ENCODE measurements around the gene DCTPP1. TPM values are rescaled to one million over a fixed set of nuclear protein-coding genes. Genes with fewer than 3 reads are reported as not detected.
"Not testable (repeated sequence)": the region's sequence is repeated elsewhere in the genome, so short reads cannot be mapped to it uniquely, and the experiment has no call there.

Gene DCTPP1
- total RNA-seq, 1 donor: 13.8 TPM

DNA sequence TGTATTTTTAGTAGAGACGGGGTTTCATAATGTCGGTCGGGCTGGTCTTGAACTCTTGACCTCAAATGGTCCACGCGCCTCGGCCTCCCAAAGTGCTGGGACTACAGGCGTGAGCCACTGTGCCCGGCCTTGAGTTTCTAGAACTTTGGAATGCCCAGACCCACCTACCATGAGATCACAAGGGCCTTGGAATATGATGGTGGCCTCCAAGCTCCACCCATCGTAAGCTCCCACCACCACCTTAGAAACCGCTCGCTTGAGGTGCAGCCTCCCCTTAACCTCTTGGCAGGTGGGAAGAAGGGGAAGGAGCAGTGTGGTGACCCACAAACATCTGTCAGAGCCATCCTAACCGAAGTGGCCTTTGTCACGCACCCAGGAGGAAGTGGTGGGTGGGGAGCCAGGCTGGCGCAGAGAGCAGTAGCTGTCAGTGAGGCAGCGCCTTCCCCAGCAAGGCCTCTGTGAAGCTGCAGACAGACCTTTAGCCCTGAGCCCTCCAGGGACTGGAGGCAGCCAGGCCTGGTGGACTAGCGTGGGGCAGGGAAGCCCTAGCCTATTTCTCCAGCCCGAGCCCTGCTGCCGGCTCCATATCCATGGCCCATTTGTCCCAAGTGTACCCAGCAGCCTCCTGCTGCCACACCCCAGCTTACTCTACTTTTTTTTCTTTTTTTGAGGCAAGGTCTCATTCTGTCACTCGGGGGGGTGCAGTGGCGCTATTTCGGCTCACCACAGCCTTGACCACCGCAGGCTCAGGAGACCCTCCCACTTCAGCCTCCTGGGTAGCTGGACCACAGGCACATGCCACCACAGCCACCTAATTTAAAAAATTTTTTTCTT is 28.9 kb upstream of the DCTPP1 start:
- no peaks in the 10 kb centered on the region for H3K9me3 ChIP-seq (ENCODE audit: low read depth, low read length)
- no peak overlapping the region for H3K27ac ChIP-seq (ENCODE audit: low read depth, low read length)
- no peak overlapping the region for H3K4me2 ChIP-seq (ENCODE audit: insufficient read depth, low read length)
- no peaks in the 10 kb centered on the region for H3K36me3 ChIP-seq (ENCODE audit: insufficient read depth, low read length)
- H2AFZ ChIP-seq (ENCODE audit: low read length): no peak overlapping the region
- H4K20me1 ChIP-seq (ENCODE audit: insufficient read depth, low read length): no peaks in the 10 kb centered on the region
- no peaks in the 10 kb centered on the region for H3K4me1 ChIP-seq (ENCODE audit: insufficient read depth, low read length)
- H3K27me3 ChIP-seq (ENCODE audit: insufficient read depth, low read length): no peaks in the 10 kb centered on the region
- TF ChIP-seq, protein P1, sequence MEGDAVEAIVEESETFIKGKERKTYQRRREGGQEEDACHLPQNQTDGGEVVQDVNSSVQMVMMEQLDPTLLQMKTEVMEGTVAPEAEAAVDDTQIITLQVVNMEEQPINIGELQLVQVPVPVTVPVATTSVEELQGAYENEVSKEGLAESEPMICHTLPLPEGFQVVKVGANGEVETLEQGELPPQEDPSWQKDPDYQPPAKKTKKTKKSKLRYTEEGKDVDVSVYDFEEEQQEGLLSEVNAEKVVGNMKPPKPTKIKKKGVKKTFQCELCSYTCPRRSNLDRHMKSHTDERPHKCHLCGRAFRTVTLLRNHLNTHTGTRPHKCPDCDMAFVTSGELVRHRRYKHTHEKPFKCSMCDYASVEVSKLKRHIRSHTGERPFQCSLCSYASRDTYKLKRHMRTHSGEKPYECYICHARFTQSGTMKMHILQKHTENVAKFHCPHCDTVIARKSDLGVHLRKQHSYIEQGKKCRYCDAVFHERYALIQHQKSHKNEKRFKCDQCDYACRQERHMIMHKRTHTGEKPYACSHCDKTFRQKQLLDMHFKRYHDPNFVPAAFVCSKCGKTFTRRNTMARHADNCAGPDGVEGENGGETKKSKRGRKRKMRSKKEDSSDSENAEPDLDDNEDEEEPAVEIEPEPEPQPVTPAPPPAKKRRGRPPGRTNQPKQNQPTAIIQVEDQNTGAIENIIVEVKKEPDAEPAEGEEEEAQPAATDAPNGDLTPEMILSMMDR (IDR thresholded peaks at IDR 0.05; ENCODE audit: extremely low read depth, low read depth, low read length): no peak
- no peak for DNase-seq (ENCODE audit: insufficient read length, low spot score, missing footprints)
- no peak overlapping the region for H3K4me3 ChIP-seq (ENCODE audit: insufficient read depth, low read length)
- H3K79me2 ChIP-seq (ENCODE audit: insufficient read depth, low read length): no peaks in the 10 kb centered on the region

DNA sequence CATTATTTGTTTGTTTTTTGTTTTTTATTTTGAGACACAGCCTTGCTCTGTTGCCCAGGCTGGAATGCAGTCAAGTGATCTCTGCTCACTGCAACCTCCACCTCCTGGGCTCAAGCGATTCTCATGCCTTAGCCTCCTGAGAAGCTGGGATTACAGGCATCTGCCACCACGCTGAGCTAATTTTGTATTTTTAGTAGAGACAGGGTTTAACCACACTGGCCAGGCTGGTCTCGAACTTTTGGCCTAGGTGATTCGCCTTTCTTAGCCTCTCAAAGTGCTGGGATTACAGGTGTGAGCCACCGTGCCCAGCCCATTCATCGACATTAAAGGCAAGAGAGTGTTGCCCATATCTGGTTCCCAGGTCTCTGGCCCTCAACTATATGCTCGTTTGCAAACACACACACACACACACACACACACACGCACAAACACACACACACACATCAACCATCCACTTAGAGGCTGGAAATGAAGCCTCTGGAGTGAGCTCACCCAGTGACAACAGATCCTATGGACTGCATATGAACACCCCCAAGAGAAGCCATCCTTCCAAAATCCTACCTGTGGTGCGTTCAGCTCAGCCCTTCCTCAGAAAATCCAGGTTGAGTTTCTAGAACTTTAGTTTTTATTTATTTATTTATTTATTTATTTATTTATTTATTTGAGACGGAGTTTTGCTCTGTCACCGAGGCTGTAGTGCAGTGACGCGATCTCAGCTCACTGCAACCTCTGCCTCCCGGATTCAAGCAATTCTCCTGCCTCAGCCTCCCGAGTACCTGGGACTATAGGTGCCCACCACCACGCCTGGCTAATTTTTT is 28.1 kb upstream of the DCTPP1 start:
- TF ChIP-seq, protein P1 (IDR thresholded peaks at IDR 0.05; ENCODE audit: extremely low read depth, low read depth, low read length): no peak
- no peak for DNase-seq (ENCODE audit: insufficient read length, low spot score, missing footprints)
- no peaks in the 10 kb centered on the region for H3K9me3 ChIP-seq (ENCODE audit: low read depth, low read length)

DNA sequence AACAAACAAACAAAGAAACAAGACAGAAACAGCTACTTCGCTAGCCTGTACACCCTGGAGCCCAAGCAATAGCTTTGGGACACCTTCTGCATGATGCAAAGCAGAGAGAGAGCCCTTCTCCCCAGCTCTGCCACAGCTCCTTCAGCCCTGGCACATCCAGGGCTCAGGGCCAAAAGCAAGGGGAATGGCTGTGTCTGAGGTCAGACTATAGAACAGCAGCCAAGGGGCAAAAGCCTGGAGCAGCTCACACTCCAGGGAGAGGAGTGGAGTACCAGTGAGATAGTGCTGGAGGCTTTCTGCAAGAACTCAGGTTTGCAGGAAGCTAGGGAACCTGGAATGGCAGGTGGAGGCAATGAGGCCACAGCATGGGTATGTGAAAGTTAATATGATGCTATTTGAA is 27.4 kb upstream of the DCTPP1 start:
- Histone ChIP-seq H2AFZ (ENCODE audit: low read length) (no peak overlapping the region), H3K4me3 (ENCODE audit: insufficient read depth, low read length) (no peak overlapping the region), H3K4me1 (ENCODE audit: insufficient read depth, low read length) (no peaks in the 10 kb centered on the region), H3K27me3 (ENCODE audit: insufficient read depth, low read length) (no peaks in the 10 kb centered on the region), H4K20me1 (ENCODE audit: insufficient read depth, low read length) (no peaks in the 10 kb centered on the region), H3K27ac (ENCODE audit: low read depth, low read length) (no peak overlapping the region), H3K79me2 (ENCODE audit: insufficient read depth, low read length) (no peaks in the 10 kb centered on the region), H3K9me3 (ENCODE audit: low read depth, low read length) (no peaks in the 10 kb centered on the region), H3K4me2 (ENCODE audit: insufficient read depth, low read length) (no peak overlapping the region), H3K36me3 (ENCODE audit: insufficient read depth, low read length) (no peaks in the 10 kb centered on the region)
- no peak for DNase-seq (ENCODE audit: insufficient read length, low spot score, missing footprints)
- TF ChIP-seq, protein P1 (IDR thresholded peaks at IDR 0.05; ENCODE audit: extremely low read depth, low read depth, low read length): no peak

More for the DNA sequence above, 28.1 kb upstream of the DCTPP1 start:
- H3K36me3 ChIP-seq (ENCODE audit: insufficient read depth, low read length): no peaks in the 10 kb centered on the region
- no peaks in the 10 kb centered on the region for H3K79me2 ChIP-seq (ENCODE audit: insufficient read depth, low read length)
- H4K20me1 ChIP-seq (ENCODE audit: insufficient read depth, low read length): no peaks in the 10 kb centered on the region
- no peaks in the 10 kb centered on the region for H3K4me1 ChIP-seq (ENCODE audit: insufficient read depth, low read length)
- no peak overlapping the region for H3K27ac ChIP-seq (ENCODE audit: low read depth, low read length)
- H3K4me3 ChIP-seq (ENCODE audit: insufficient read depth, low read length): no peak overlapping the region
- no peak overlapping the region for H3K4me2 ChIP-seq (ENCODE audit: insufficient read depth, low read length)
- H3K27me3 ChIP-seq (ENCODE audit: insufficient read depth, low read length): no peaks in the 10 kb centered on the region
- no peak overlapping the region for H2AFZ ChIP-seq (ENCODE audit: low read length)

DNA sequence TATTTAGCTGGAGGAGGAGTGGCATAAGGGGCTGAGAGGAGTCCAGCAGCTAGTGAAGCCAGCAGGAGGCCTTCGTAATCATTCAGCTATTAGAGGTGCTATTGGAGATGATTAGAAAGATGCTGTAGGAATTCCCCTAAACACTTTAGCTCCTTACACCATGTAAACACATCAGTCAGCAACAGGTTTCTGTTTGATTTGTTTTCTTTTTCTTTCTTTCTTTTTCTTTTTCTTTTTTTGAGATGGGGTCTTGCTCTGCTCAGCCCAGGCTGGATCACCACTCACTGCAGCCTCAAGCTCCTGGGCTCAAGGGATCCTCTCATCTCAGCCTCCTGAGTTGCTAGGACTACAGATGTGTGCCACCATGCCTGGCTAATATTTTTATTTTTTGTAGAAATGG is 26.5 kb upstream of the DCTPP1 start:
- H3K27me3 ChIP-seq (ENCODE audit: insufficient read depth, low read length): no peaks in the 10 kb centered on the region
- TF ChIP-seq, protein P1 (IDR thresholded peaks at IDR 0.05; ENCODE audit: extremely low read depth, low read depth, low read length): no peak
- no peak overlapping the region for H3K4me2 ChIP-seq (ENCODE audit: insufficient read depth, low read length)
- H3K4me1 ChIP-seq (ENCODE audit: insufficient read depth, low read length): no peaks in the 10 kb centered on the region
- no peaks in the 10 kb centered on the region for H3K36me3 ChIP-seq (ENCODE audit: insufficient read depth, low read length)
- H2AFZ ChIP-seq (ENCODE audit: low read length): no peak overlapping the region
- H3K79me2 ChIP-seq (ENCODE audit: insufficient read depth, low read length): no peaks in the 10 kb centered on the region
- no peak overlapping the region for H3K4me3 ChIP-seq (ENCODE audit: insufficient read depth, low read length)
- H3K27ac ChIP-seq (ENCODE audit: low read depth, low read length): no peak overlapping the region
- no peaks in the 10 kb centered on the region for H4K20me1 ChIP-seq (ENCODE audit: insufficient read depth, low read length)
- no peak for DNase-seq (ENCODE audit: insufficient read length, low spot score, missing footprints)
- no peaks in the 10 kb centered on the region for H3K9me3 ChIP-seq (ENCODE audit: low read depth, low read length)

DNA sequence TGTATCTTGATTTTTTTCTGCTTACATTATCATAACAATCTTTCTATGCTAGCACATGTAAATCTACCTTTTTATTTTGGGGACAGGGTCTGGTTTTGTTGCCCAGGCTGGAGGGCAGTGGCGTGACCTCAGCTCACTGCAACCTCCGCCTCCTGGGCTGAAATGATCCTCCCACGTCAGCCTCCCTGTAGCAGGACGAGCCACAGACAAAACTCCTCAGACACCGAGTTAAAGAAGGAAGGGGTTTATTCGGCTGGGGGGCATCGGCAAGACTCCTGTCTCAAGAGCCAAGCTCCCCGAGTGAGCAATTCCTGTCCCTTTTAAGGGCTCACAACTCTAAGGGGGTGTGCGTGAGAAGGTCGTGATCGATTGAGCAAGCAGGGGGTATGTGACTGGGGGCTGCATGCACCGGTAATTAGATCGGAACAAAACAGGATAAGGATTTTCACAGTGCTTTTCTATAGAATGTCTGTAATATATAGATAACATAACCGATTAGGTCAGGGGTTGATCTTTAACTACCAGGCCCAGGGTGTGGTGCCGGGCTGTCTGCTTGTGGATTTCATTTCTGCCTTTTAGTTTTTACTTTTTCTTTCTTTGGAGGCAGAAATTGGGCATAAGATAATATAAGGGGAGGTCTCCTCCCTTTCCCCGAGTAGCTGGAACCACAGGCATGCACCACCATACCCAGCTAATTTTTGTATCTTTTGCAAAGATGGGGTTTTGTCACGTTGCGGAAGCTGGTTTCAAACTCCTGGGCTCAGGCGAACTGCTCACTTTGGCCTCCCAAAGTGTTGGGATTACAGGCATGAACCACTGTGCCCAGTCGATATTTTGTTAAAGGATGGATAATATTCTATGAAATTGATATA is 23.1 kb upstream of the DCTPP1 start:
- DNase-seq (ENCODE audit: insufficient read length, low spot score, missing footprints); H3K79me2 ChIP-seq (ENCODE audit: insufficient read depth, low read length); H3K27ac ChIP-seq (ENCODE audit: low read depth, low read length); H2AFZ ChIP-seq (ENCODE audit: low read length); H4K20me1 ChIP-seq (ENCODE audit: insufficient read depth, low read length); H3K36me3 ChIP-seq (ENCODE audit: insufficient read depth, low read length); H3K4me3 ChIP-seq (ENCODE audit: insufficient read depth, low read length); H3K9me3 ChIP-seq (ENCODE audit: low read depth, low read length); H3K4me2 ChIP-seq (ENCODE audit: insufficient read depth, low read length); H3K4me1 ChIP-seq (ENCODE audit: insufficient read depth, low read length); H3K27me3 ChIP-seq (ENCODE audit: insufficient read depth, low read length): not testable (repeated sequence)
